Peyer's patch (tissue), 4 donors: Measurements from ENCODE around the gene SERPINA4.

Experiments
- POLR2A ChIP-seq, 2 donors: fragments of 450-650 bp; IDR thresholded peaks; one replicate each; pipeline ENCODE4 v1.5.1; 2017; ENCODE audit warnings: antibody characterized with exemption in 2 of 2, mild to moderate bottlenecking in 2 of 2, moderate library complexity in 2 of 2
- TF ChIP-seq, protein P1 (sequence below), 6 experiments: fragments of 450-650 bp in 4 of 6; fragments of 200-600 bp in 2 of 6; sonication (generic) in 1 of 6; IDR thresholded peaks; one replicate each; pipeline ENCODE4 v1.5.1; 2017 to 2019; ENCODE audit warnings: antibody characterized with exemption in 6 of 6, mild to moderate bottlenecking in 3 of 6, moderate library complexity in 1 of 6

DNA sequence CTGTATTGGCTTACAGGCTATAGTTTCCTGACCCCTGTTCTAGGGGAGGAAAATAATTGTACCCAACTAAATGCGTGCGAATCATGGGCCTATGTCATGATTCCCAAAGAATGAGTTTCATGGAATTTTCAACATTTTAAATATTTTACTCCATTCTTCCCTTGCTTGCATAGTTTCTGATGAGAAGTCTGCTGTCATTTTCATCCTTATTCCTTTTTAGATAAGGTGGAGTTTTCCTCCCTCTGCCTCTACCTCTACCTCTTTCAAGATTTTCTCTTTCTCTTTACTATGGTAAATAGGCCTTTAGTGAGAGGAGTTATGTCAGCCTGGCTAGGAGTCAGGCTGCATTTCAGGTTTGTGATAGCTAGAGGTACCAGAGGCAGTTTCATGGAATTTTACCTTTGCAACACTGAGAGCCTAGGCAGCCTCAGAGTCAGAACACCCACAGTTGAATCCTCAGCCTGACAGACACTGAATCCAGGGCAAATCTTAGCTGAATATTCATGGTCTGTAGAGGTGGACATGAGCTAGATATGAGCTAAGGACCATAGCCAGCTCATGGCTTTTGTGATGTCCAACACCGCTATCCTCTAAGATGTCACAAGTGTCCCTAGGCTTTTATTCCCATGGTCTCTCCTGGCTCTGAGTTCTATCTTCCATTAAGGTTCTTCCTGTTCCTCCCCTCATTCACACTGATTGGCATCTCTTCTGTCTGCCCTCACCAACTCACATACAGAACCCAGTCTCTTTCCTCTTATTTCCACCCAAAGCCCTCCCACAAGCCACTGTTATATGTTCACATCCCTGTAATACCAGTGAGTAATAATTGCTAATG, 57.0 kb downstream of the SERPINA4 start:
- TF ChIP-seq, protein P1, sequence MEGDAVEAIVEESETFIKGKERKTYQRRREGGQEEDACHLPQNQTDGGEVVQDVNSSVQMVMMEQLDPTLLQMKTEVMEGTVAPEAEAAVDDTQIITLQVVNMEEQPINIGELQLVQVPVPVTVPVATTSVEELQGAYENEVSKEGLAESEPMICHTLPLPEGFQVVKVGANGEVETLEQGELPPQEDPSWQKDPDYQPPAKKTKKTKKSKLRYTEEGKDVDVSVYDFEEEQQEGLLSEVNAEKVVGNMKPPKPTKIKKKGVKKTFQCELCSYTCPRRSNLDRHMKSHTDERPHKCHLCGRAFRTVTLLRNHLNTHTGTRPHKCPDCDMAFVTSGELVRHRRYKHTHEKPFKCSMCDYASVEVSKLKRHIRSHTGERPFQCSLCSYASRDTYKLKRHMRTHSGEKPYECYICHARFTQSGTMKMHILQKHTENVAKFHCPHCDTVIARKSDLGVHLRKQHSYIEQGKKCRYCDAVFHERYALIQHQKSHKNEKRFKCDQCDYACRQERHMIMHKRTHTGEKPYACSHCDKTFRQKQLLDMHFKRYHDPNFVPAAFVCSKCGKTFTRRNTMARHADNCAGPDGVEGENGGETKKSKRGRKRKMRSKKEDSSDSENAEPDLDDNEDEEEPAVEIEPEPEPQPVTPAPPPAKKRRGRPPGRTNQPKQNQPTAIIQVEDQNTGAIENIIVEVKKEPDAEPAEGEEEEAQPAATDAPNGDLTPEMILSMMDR (IDR thresholded peaks at IDR 0.05), result no peak
- TF ChIP-seq POLR2A (IDR thresholded peaks at IDR 0.05), result no peak
